Measurements from ENCODE around the gene DENND1A.

Gene DENND1A

DNA sequence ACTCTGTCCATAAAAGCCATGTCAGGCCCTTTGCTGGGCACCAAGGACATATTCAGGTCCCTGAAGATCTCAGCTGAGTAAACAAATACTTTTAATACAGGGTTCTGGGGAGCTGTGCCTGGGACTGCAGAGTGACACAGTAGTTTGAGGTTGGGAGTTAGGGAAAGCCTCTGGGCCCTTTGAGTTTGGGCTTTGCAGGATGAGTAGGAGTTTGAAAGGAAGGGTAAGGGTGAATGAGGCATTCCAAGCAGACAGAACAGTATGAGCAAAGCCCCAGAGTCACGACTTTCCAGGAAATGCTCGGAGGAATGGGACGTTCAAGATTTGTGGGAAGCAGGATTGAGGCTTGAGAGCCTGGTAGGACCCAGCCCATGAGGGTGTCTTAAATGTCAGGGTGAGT lies 560.6 kb downstream of the DENND1A start:
- H3K4me3 ChIP-seq (ENCODE audit: low read depth, low read length) = no peak overlapping the region
- DNase-seq (ENCODE audit: low read depth) = no peak
- TF ChIP-seq, protein P1, sequence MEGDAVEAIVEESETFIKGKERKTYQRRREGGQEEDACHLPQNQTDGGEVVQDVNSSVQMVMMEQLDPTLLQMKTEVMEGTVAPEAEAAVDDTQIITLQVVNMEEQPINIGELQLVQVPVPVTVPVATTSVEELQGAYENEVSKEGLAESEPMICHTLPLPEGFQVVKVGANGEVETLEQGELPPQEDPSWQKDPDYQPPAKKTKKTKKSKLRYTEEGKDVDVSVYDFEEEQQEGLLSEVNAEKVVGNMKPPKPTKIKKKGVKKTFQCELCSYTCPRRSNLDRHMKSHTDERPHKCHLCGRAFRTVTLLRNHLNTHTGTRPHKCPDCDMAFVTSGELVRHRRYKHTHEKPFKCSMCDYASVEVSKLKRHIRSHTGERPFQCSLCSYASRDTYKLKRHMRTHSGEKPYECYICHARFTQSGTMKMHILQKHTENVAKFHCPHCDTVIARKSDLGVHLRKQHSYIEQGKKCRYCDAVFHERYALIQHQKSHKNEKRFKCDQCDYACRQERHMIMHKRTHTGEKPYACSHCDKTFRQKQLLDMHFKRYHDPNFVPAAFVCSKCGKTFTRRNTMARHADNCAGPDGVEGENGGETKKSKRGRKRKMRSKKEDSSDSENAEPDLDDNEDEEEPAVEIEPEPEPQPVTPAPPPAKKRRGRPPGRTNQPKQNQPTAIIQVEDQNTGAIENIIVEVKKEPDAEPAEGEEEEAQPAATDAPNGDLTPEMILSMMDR (IDR thresholded peaks at IDR 0.05; ENCODE audit: control insufficient read depth, extremely low read depth, insufficient read depth) = no peak

DNA sequence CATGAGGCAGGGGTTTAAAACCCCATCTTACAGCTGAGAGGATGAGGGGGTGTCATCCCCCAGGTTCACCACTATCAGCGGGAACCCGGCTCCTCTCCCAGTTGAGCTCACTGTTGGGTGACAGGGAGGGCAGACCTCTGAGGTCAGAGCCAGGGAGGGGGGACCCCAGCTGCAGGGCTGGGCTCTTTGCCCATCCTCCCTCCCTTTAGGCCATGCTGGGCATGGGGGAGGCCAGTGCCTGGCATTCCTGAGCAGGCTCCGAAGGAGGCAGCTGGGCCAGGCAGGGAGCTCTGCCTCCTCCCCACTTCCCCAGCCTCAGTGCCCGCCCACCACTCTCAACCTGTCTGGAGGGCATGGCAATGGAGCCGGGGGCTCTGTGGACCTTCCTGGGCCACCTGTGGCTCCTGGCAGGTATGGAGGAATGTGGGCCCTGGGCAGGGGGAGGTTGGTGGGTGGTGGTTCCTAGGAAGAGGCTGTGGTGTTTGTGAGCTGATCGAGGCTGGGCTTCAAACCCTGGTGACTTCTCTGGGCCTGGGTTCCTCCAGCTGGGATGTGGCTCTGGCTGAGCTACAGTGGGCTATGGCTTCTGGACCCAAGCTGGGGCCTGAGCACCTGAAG lies 561.3 kb downstream of the DENND1A start:
- no peak overlapping the region for H3K4me3 ChIP-seq (ENCODE audit: low read depth, low read length)
- DNase-seq (ENCODE audit: low read depth) = no peak
- TF ChIP-seq, protein P1 (IDR thresholded peaks at IDR 0.05; ENCODE audit: control insufficient read depth, extremely low read depth, insufficient read depth) = no peak

DNA sequence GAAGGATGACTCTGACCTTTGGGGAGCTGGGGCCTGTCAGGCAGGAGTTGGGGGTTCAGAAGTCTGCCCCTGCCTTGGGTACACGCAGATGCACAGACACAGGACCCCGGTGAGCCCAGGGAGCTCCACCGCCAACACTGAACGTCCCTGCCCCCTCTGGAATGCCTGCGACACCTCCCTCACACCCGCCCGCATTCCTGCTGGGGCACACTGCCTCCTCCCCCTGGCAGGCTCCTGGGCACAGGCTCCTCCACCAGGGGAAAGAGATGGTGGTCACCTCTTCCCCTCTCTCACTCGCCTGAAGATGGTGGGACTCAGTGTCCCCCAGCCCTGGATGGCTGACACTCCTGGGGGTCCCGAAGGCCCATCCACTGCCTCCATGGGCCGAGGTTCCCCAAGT lies 561.9 kb downstream of the DENND1A start:
- H3K4me3 ChIP-seq (ENCODE audit: low read depth, low read length) = no peak overlapping the region
- TF ChIP-seq, protein P1 (IDR thresholded peaks at IDR 0.05; ENCODE audit: control insufficient read depth, extremely low read depth, insufficient read depth) = no peak
- DNase-seq (ENCODE audit: low read depth) = no peak

DNA sequence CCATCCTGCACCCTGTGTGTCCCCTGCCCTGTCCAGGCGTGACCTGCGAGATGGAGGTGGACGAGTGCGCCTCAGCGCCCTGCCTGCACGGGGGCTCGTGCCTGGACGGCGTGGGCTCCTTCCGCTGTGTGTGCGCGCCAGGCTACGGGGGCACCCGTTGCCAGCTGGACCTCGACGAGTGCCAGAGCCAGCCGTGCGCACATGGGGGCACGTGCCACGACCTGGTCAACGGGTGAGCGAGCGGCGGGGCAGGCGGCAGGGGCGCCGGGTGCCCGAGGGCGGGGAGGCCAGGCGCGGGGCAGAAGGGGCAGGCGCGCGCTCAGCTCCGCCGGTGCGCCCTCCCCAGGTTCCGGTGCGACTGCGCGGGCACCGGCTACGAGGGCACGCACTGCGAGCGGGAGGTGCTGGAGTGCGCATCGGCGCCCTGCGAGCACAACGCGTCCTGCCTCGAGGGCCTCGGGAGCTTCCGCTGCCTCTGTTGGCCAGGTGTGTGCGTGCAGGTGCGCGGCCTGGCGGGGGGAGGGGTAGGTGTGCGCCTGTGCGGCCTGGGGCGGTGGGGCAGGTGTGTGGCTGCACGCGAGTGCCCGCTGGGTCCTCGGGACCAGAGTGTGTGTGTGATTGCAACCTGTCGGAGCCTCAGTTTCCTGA lies 563.9 kb downstream of the DENND1A start:
- H3K4me3 ChIP-seq (ENCODE audit: low read depth, low read length) = no peak overlapping the region
- no peak for DNase-seq (ENCODE audit: low read depth)
- TF ChIP-seq, protein P1 (IDR thresholded peaks at IDR 0.05; ENCODE audit: control insufficient read depth, extremely low read depth, insufficient read depth) = no peak

DNA sequence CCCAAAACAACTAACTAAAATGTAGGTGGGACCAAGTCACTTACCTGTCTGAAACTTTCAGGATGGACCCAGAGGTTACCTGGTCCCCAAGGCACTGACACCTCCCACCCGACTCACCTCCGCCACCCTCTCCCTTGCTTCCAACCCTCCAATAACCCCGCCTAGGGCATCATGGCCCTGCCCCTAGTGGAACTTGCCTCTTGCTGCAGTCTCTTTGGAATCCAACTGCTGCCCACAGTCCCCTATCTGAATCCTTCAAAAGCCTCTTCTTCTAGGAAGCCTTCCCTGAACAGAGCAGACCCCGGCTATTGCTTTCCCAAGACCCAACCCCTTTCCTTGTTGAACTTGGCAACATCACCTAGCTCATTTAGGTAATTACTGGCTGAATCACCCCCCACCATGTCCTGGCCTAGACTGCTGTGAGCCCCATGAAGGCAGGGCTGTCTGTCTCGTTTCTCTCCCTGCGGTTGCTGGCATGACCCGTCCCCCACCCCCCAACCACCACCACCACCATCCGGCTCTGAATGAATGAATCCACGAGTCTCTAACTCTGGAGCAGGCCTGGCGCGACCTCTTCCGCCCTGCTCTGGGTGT lies 564.5 kb downstream of the DENND1A start:
- TF ChIP-seq, protein P1 (IDR thresholded peaks at IDR 0.05; ENCODE audit: control insufficient read depth, extremely low read depth, insufficient read depth) = no peak
- no peak overlapping the region for H3K4me3 ChIP-seq (ENCODE audit: low read depth, low read length)
- no peak for DNase-seq (ENCODE audit: low read depth)

DNA sequence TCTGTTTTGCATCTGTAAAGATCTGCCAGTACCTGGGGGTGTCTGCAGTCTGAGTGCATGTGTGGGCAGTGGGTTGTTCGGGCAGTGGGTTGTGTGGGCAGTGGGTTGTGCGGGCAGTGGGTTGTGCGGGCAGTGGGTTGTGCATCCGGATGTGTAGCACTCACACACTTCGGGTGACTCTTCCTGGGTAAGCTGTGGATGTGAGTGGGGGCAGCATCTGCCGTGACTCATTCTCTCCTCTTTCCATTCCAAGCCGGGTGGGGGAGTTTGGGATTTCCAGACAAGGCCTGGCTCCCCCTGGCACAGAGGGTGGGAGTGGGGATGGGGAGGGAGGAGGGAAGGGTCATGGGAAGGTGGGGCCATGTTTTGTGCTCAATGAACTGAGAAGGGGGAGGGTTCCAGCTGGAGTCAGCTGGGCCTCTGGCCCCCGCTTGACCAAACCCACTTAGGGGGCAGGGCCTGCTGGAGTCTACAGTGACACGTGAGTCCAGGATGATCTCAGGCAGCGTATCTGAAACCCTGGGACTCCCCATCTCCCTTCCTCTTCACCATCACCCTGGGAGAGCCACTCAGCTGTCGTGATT lies 565.6 kb downstream of the DENND1A start:
- H3K4me3 ChIP-seq (ENCODE audit: low read depth, low read length) = no peak overlapping the region
- TF ChIP-seq, protein P1 (IDR thresholded peaks at IDR 0.05; ENCODE audit: control insufficient read depth, extremely low read depth, insufficient read depth) = no peak
- no peak for DNase-seq (ENCODE audit: low read depth)

Measured in LNCaP clone FGC (cell line).